Neural progenitor cell (in vitro differentiated cells): Measurements from ENCODE around the gene H1-8.

ENCODE experiments used
- CTCF ChIP-seq: fragments of 200-600 bp; sonication (generic); IDR thresholded peaks from 2 replicates; pipeline ENCODE4 v1.5.1; 2017; ENCODE audit warnings: antibody characterized with exemption, mild to moderate bottlenecking
- EZH2 ChIP-seq: fragments of 200-600 bp; sonication (generic); IDR thresholded peaks from 2 replicates; pipeline ENCODE4 v1.6.1; 2017; ENCODE audit warnings: antibody characterized with exemption, mild to moderate bottlenecking, moderate library complexity
- EZH2phosphoT487 ChIP-seq: fragments of 200-600 bp; sonication (generic); IDR thresholded peaks from 2 replicates; pipeline ENCODE4 v1.6.1; 2017; ENCODE audit warnings: antibody characterized with exemption

GRCh38 chr3:129597087-129597999 is 54.4 kb downstream of the H1-8 start:
- TF ChIP-seq CTCF (no peak), EZH2 (no peak), EZH2phosphoT487 (no peak)
